Fibroblast of skin of left biceps (primary cell): Measurements from ENCODE around the gene SPATA7.
"Not testable (repeated sequence)": the region's sequence is repeated elsewhere in the genome, so short reads cannot be mapped to it uniquely, and the experiment has no call there.

ENCODE experiments used
- DNase-seq, 2 experiments: peaks; one replicate each; pipeline ENCODE4 v3.0.0-alpha.2; 2013; ENCODE audit warnings: low read depth in 2 of 2

SPATA7 gene, protein sequence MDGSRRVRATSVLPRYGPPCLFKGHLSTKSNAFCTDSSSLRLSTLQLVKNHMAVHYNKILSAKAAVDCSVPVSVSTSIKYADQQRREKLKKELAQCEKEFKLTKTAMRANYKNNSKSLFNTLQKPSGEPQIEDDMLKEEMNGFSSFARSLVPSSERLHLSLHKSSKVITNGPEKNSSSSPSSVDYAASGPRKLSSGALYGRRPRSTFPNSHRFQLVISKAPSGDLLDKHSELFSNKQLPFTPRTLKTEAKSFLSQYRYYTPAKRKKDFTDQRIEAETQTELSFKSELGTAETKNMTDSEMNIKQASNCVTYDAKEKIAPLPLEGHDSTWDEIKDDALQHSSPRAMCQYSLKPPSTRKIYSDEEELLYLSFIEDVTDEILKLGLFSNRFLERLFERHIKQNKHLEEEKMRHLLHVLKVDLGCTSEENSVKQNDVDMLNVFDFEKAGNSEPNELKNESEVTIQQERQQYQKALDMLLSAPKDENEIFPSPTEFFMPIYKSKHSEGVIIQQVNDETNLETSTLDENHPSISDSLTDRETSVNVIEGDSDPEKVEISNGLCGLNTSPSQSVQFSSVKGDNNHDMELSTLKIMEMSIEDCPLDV

DNA sequence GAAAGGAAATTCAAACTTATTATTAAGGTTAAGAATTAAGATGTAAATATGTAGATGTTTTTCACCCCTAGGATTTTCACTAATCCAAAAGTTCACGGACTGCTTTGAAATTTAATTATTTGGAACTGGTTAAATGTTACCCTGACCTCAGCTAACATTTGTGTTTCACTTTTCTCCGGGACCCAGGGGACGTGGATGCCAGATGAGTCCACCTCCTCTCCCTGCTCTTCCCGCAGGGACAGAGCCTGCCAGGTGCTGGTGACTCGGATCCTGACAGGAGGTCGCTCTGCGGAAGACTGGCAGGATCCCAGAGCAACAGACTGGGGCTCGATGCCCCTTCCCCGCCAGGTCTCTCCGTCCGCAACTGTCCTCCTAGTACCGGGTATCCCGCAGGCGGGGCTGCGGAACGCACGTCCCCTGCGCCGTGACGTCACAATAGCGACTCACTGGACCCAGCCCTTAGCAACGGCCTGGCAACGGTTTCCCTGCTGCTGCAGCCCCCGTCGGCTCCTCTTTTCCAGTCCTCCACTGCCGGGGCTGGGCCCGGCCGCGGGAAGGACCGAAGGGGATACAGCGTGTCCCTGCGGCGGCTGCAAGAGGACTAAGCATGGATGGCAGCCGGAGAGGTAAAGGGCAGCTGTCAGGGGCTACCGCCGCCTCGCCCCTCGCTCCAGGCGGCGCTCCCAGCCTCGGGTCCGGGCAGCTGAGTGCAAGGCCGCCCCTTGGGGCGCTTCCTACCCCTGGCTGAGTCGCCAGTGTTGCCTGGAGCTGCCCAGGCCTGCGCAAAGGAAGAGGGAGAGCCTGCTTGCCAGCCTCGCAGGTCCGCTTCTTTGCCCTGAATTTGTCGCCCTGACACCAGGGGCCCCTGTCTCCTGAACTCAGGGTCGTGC, at the start of gene SPATA7:
TSS of gene SPATA7 (plus strand) at position 446 of the 890 bp plus-strand sequence. CDS start at position 608, 162 bp downstream.
- DNase-seq: peak; percentile 55 to 62

DNA sequence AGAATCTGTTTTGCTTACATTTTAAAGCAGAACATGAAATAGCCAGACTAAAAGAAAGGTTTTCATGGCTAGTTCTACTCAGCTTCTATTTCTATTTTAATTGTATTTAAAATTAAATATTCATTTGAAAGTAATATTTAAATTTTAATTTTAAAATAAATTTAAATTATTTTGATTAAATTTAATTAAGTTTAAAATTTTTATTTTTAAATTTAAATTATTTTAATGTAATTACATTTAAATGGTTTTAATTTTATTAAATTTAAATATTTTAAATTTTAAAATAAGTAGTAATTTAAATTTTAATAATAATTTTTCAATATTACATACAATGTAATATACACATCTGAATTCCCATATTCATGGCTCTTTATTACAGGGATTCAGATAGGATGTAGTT, 45.1 kb upstream of the SPATA7 start:
- no peak for DNase-seq

DNA sequence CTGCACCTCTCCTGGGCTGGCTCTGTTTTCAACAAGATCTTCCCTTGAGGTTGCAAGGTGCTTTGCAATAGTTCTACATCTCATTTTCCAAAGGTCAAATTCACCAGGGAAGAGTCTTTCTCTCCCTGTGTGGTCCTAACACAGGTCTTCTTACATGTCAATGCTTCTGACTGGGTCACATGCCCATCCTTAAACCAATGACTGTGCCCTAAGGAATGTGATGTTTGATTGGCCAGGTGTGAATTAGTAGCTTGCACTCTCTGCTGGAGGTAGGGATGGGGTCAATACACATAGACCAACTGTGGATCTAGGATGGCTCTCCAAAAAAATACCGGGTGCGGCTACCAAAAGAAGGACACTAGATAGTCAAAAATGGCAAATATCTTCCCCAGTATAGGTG, 42.5 kb upstream of the SPATA7 start:
- DNase-seq: no peak

DNA sequence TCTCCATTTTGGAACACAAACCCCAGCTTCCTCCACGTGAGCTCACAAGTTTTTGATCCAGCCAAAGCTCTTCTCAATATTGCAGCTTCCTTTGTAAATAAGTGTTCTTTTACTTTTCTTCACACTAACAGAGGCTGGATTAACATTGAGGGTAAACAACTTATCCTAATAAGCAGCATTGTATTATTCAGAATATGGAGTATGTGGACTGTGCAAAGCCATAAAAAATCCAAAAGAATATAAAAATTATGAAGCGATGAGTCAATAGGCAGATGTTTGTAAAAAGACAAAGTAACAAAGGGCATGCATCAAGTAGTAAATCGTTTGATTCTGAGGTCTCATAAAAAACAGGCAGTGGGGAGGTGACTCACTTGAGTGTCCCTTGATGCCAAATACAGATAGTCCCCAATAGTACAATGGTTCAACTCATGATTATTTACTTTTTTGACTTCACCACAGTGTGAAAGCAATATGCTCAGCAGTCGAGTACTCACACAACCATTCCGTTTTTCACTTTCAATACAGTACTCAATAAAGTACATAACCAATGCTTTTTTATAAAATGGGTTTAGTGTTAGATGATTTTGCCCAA, 39.3 kb upstream of the SPATA7 start:
- no peak for DNase-seq

DNA sequence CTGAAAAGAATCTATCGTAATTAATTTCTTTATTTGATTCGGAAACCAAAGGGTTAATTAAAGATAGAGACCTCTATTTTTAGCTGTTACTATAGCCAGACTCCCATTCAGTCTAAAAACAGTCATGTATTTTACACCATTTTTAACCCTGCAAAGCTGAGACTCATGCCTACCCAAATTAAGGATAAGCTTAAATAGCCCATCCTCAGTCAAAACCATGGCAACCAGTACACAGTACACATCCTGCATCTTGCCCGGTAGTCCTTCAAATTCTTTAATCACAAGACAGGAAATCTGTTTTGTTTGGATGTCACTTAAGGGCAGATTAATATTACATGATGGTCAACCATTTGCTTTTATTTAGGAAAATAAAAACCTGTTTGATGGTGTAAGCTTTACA, 36.9 kb upstream of the SPATA7 start:
- no peak for DNase-seq

DNA sequence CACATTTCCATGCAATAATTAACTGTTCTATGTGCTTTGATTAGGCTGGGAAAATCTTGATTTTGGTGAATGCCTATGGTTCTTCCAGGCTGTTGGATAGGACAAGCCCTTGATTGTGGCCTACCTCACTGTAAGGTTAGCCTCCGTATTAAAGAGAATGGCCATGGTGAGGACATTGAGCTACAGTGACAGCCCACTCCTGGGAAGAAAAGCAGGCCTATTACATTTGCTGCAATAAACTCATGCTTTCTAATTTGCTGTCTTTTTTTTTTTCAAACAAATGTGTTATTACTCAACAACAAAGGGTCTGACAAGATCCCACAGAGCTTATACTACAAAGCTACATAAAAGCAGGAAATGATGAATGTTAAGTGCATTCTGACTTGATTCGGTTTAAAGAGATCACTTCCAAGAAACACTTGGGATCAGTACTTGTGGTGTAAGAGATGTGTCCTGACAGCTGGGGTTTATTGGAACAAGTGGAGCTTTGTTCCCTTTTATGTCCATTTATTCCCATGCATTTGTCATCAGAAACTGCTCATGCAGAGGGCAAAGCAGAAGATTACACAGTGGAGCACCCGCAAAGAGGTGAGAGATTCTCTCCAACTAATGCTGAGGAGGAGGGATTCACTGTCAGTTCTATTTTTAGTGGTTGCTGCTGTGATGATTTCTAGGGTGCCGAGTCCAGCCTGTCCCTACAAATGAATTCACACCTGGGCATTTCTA, 33.3 kb upstream of the SPATA7 start:
- DNase-seq: no peak

DNA sequence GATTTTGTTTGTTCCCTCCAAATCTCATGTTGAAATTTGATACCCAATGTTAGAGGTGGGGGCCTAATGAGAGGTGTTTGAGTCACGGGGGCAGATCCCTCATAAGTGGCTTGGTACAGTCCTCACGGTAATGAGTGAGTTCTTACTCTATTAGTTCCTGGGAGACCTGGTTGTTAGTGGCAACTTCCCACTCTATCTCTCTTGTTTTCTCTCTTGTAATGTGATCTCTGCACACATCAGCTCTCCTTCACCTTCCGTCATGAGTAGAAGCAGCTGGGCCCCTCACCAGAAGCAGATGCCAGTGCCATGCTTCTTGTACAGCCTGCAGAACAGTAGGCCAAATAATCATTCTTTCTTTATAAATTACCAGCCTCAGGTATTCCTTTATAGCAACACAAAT, 32.8 kb upstream of the SPATA7 start:
- no peak for DNase-seq

DNA sequence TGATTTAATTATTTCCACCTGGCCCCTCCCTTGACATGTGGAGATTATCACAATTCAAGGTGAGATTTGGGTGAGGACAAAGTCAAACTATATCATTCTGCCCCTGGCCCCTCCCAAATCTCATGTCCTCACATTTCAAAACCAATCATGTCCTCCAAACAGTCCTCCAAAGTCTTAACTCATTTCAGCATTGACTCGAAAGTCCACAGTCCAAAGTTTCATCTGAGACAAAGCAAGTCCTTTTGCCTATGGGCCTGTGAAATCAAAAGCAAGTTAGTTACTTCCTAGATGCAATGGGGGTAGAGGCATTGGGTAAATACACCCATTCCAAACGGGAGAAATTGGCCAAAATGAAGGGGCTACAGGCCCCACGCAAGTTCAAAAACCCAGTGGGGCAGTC, 31.1 kb upstream of the SPATA7 start:
- DNase-seq: no peak

DNA sequence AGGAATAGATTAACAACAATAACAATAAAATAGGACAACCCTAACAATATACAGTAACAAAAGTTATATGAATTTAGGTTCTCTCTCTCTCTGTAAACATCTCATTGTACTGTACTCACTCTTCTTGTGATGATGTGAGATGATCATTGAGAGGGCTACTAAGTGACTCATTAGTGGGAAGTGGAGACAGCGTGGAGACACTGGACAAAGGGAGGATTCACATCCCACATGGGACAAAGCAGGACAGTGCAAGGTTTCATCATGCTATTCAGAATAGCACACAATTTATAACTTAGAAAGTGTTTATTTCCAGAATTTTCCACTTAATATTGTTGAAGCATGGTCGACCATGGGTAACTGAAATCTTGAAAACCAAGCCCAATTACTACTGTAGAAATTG, 26.0 kb upstream of the SPATA7 start:
- no peak for DNase-seq

DNA sequence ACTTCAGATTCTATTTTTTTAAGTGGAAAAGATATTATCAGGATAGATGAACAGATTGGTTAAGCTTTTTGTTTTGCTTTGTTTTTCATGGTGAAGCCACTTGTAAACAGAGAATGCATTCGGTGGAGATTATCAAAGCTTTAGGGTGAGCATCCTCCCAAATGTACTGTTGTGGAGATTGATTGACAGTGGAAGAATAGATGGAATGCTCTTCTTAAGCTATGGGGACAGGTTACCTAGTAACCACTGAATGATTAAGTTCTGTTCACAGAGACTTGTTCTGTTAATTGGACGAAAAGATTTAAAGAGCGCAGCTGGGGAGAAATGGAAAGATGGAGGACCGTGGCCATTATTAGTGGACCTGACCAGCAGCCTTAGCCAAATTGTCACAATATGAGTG, 21.8 kb upstream of the SPATA7 start:
- no peak for DNase-seq

DNA sequence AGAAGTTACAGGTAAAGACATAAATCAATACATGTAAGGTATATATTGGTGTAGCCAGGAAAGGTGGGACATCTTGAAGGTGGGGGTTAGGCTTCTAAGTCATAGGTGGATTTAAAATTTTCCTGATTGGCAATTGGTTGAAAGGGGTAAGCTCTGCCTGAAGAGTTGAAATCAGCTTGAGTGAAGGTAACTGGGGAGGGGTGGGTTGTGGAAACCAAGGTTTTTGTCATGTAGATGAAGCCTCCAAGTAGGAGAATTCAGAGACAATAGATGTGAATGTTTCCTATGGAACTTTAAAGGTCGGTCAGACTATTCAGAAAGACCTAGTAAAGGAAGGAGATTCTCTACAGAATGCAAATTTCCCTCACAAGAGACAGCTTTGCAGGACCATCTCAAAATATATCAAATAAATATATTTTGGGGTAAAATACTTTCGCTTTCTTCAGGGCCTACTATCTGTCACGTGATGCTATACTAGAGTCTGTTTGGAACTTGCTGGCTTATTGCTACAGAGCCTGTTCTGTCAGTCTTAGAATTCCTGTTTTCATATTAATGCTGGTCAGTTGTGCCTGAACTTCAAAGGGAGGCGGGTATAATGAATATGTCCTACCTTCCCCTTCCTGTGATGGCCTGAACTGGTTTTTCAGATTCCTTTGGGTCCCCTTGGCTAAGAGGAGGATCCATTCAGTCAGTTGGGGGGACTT, 20.6 kb upstream of the SPATA7 start:
- no peak for DNase-seq

DNA sequence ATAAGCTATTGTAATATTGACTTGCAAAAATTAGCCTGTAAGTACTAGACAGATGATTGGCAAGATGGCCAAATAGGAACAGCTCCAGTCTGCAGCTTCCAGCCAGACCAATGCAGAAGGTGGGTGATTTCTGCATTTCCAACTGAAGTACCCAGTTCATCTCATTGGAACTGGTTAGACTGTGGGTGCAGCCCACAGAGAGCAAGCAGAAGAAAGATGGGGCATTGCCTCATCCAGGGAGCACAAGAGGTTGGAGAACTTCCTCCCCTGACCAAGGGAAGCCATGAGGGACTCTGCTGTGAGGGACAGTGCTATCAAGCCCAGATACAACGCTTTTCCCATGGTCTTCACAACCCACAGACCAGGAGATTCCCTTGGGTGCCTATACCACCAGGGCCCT, 16.0 kb upstream of the SPATA7 start:
- DNase-seq: no peak

DNA sequence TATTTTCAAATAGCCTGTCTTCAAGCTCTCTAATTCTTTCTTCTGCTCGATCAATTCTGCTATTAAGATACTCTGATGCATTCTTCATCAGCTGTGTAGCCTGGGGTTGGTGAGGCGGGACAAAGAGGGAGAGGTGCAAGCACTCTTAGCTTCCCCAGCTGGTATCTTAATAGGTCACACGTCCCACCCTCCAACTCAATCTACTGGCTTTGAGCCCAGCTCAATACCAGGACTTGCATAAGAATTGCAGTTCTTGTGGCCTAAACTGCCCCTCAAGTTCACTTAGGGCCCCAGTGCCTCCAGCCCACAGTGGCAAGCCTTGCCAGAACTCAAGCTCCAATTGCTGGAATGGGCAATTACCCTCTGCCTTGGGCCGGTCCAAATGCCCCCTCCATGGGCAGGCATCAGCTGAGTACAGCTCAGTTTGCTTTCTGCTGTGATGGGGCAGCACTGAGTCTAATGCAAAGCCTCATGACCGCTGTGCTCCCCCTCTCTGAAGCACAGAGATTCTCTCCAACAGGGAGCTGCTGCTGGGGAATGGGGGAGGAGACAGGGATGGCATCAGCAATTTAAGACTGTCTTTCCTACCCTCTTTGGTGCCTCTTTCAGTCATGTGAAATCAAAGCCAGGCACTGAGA, 5.6 kb upstream of the SPATA7 start:
- no peak for DNase-seq

DNA sequence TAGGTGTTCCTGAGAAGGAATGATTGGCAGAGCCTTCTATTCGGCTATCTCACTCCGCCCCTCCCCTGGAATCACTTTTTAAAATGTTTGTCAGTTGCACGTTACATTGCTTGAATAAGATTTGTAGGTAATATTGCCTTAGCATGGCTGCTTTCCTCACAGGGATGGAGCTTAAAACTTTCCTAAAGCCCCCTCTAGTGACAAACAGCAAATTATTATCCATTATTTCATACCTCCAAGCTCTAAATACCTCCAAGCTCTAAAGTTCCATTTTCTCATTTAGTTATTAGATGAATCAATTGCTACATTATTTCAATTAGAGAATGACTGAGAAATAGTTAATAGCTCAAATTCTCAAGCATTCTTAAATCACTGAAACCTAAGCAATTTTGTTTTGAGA, 5.1 kb upstream of the SPATA7 start:
- no peak for DNase-seq

DNA sequence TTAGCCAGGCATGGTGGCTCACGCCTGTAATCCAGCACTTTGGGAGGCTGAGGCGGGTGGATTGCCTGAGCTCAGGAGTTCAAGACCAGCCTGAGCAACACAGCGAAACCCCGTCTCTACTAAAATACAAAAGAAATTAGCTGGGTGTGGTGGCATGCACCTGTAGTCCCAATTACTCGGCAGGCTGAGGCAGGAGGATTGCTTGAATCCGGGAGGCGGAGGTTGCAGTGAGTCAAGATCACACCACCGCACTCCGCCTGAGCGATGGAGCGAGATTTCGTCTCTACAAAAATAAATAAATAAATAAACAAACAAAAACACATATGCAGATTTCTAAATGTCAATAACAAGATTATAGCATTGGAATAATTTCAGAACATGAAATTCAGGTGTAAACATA, 3.8 kb upstream of the SPATA7 start:
- not testable (repeated sequence) for DNase-seq

DNA sequence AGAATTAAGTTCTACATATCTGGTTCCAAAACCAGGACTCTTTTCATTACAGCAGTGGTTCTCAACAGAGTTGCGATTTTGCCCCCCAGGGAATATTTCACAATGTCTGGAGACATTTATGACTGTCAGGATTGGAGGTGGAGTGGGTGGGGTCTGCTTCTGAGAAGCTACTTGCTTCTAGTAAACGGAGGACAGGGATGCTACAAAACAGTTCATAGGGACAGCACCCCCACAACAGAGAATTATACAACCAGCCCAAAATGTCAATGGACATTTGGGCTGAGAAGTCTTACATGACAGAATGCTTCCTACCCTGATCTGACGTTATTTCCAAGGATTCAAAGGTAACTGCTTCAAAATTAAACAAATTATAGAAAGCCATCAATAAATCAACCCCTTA, 739 bp upstream of the SPATA7 start:
- DNase-seq: no peak

DNA sequence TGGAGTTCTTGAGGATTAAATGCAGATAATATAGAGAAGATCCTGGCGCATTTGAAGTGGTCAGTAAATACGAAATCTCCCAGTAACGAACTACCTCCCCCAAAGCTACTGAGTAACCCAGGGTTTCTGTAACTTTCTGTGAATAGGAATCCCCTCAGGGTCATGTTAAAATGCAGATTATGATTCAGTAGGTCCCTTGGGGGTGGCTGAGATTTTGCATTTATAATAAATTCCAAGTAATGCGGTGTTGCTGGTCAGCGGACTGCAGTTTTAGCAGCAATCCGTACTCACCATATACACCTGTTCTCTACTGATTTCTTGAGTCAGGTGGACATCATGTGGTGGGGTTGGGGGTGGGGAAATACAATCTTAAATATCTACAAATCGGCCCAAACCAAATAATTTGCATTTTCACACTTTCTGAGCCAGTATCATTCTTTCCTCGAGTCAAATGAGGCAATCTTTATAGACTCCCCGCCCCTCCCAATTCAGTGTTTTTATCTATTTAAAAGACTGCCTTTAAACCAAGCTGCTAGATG, 868 bp downstream of the SPATA7 start:
- DNase-seq: no peak

DNA sequence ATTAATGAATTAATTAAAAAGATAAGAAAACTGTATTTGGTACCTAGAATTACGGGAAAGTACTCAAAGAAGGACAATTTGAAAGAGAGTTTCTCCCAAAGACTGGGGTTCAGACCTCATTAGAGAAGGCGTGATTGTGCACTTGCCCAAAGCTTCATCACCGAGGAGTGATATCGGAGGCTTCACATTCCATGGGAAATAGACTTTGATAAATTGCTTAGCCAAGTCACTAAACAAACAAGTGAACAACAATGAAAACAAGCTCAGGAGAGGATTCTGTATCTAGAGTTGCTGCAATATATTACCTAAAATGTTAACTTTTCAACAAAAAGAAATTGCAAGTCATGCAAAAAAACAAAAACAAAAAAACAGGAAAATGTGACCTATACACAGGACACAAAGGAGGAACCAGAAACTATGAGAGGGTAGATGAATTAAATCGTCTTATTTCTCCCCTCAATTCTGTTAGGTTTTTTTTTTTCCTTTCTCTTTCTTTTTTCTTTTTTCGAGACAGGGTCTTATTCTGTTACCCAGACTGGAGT, 3.4 kb downstream of the SPATA7 start:
- no peak for DNase-seq

DNA sequence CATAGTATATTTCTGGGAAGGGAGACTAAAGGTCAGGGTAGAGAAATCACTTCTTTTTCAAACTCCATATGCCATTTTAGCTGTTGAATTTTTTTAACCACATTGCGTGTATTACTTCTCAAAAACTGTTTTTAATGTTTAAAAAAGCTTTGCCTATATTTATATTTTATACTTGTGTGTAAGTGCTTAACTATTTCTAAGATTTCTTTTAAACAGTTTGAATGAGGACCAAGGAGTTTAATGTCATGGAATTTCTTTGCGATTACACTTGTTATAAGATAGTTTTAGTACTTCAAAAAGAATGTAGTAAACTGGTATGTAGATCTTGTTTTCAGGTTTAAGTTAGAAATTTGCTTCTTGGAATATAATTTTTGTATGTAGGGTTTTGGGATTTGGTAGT, 7.2 kb downstream of the SPATA7 start:
- no peak for DNase-seq

DNA sequence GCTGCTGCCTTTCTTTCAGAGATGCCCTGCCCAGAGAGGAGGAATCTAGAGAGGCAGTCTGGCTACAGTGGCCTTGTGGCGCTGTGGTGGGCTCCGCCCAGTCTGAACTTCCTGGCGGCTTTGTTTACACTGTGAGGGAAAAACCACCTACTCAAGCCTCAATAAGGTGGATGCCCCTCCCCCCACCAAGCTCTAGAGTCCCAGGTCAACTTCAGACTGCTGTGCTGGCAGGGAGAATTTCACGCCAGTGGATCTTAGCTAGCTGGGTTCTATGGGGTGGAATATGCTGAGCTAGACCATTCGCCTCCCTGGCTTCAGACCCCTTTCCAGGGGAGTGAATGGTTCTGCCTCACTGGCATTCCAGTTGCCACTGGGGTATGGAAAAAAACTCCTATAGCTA, 25.6 kb downstream of the SPATA7 start:
- no peak for DNase-seq
